Measurements from ENCODE around the gene TEAD3. TPM values are rescaled to one million over a fixed set of nuclear protein-coding genes. Genes with fewer than 3 reads are reported as not detected.

TEAD3 gene
- total and polyA plus RNA-seq, 10 of the 15 experiments (the other 5 are each of a cell fraction or from before 2014, with no cell fraction given), result 0.02 to 0.28 (median 0.18) TPM; not detected in 5

GRCh38 chr6:35475573-35475972 lies 21.3 kb downstream of the TEAD3 start:
- ChIA-PET RAD21 (ENCODE audit: unreplicated experiment) (no interaction called here), CTCF (interaction anchor here (0.5 kb wide), 1 partner anchor 1160 kb away, joined by 3 read pairs; no protein-coding TSS in a partner anchor), POLR2A (interaction anchor here (0.6 kb wide), 1 partner anchor 207 kb away, joined by 6 read pairs; no protein-coding TSS in a partner anchor), SMC1A (ENCODE audit: uncharacterized antibody, unreplicated experiment) (no interaction called here)
- WGBS (ENCODE audit: insufficient coverage, insufficient replicate concordance, low lambda C conversion rate, missing lambda C conversion rate), result 77% methylated on average over 4 of the region's 4 CpGs
- H4K20me1 ChIP-seq (ENCODE audit: control insufficient read depth, insufficient read depth), result no peaks in the 10 kb centered on the region
- H2AFZ ChIP-seq (ENCODE audit: control insufficient read depth, low read depth, low read length), result no peak overlapping the region
- H3K27me3 ChIP-seq (replicated peaks in 1 of 2; ENCODE audit: control insufficient read depth in 2 of 2, insufficient read depth in 2 of 2, low read length in 1 of 2), result no peaks in the 10 kb centered on the region; a peak in 1 of 4 replicates
- H3K4me3 ChIP-seq, result no peak overlapping the region
- no peaks in the 10 kb centered on the region for H3K4me1 ChIP-seq (ENCODE audit: control insufficient read depth, insufficient read depth, low read length)
- TF ChIP-seq SIX5 (IDR thresholded peaks at IDR 0.05; ENCODE audit: low read depth, low read length, severe bottlenecking) (no peak), HCFC1 (IDR thresholded peaks at IDR 0.05; ENCODE audit: low read length) (no peak), TBL1XR1 (IDR thresholded peaks at IDR 0.05; ENCODE audit: low read depth, low read length) (no peak), HDAC6 (IDR thresholded peaks at IDR 0.05; ENCODE audit: unreplicated experiment) (no peak)
- no peaks in the 10 kb centered on the region for H3K9me3 ChIP-seq (replicated peaks; ENCODE audit: control insufficient read depth, insufficient read depth, low read length)
- H3K27ac ChIP-seq (ENCODE audit: control insufficient read depth, insufficient read depth), result no peak overlapping the region
- no peak overlapping the region for H3K9ac ChIP-seq (ENCODE audit: control insufficient read depth, insufficient read depth, low read length)
- BruUV-seq (replicated peaks), result no TSS peak
- peaks cover 10% of the 10 kb centered on the region for H3K79me2 ChIP-seq (ENCODE audit: control insufficient read depth, insufficient read depth, low read length)
- intact Hi-C loops (cut with micrococcal nuclease; ENCODE audit: unreplicated experiment), result no loop called here
- in situ Hi-C loops (cut with MboI), result no loop called here
- no peak for FAIRE-seq
- DNase-seq (ENCODE audit: low read depth, low spot score), result no peak
- no peak overlapping the region for H3K4me2 ChIP-seq (ENCODE audit: control insufficient read depth, insufficient read depth)
- no peak for ATAC-seq
- H3K36me3 ChIP-seq (ENCODE audit: control insufficient read depth in 2 of 2, insufficient read depth in 2 of 2, low read length in 1 of 2), result peaks cover 10% of the 10 kb centered on the region in 2 experiments; a peak in 3 of 4 replicates

- BruUV-seq (replicated peaks), result no TSS peak
- 79% methylated on average over 20 of the region's 20 CpGs for WGBS (ENCODE audit: insufficient coverage, insufficient replicate concordance, low lambda C conversion rate, missing lambda C conversion rate)
- Histone ChIP-seq H3K79me2 (ENCODE audit: control insufficient read depth, insufficient read depth, low read length) (peaks cover 14% of the 10 kb centered on the region), H3K4me3 (no peak overlapping the region), H4K20me1 (ENCODE audit: control insufficient read depth, insufficient read depth) (peaks cover 3% of the 10 kb centered on the region; the same call in 1 of the 2 replicates), H3K36me3 (ENCODE audit: control insufficient read depth in 2 of 2, insufficient read depth in 2 of 2, low read length in 1 of 2) (peaks cover 14% of the 10 kb centered on the region in 2 experiments), H3K27ac (ENCODE audit: control insufficient read depth, insufficient read depth) (no peak overlapping the region), H3K9ac (ENCODE audit: control insufficient read depth, insufficient read depth, low read length) (no peak overlapping the region), H3K27me3 (replicated peaks in 1 of 2; ENCODE audit: control insufficient read depth in 2 of 2, insufficient read depth in 2 of 2, low read length in 1 of 2) (no peaks in the 10 kb centered on the region), H3K4me2 (ENCODE audit: control insufficient read depth, insufficient read depth) (no peak overlapping the region), H2AFZ (ENCODE audit: control insufficient read depth, low read depth, low read length) (no peak overlapping the region), H3K4me1 (ENCODE audit: control insufficient read depth, insufficient read depth, low read length) (no peaks in the 10 kb centered on the region), H3K9me3 (replicated peaks; ENCODE audit: control insufficient read depth, insufficient read depth, low read length) (no peaks in the 10 kb centered on the region)
- TF ChIP-seq, protein P1, sequence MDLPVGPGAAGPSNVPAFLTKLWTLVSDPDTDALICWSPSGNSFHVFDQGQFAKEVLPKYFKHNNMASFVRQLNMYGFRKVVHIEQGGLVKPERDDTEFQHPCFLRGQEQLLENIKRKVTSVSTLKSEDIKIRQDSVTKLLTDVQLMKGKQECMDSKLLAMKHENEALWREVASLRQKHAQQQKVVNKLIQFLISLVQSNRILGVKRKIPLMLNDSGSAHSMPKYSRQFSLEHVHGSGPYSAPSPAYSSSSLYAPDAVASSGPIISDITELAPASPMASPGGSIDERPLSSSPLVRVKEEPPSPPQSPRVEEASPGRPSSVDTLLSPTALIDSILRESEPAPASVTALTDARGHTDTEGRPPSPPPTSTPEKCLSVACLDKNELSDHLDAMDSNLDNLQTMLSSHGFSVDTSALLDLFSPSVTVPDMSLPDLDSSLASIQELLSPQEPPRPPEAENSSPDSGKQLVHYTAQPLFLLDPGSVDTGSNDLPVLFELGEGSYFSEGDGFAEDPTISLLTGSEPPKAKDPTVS (IDR thresholded peaks at IDR 0.05; ENCODE audit: low read depth, low read length), result no peak
- TF ChIP-seq TAF1 (IDR thresholded peaks at IDR 0.05; ENCODE audit: borderline replicate concordance, low read depth, low read length), result no peak
- no peak for TF ChIP-seq ZNF274 (IDR thresholded peaks at IDR 0.05; ENCODE audit: insufficient read depth, insufficient read length)
- no peak for TF ChIP-seq CREB1 (IDR thresholded peaks at IDR 0.05; ENCODE audit: low read depth)
- TF ChIP-seq, protein P2, sequence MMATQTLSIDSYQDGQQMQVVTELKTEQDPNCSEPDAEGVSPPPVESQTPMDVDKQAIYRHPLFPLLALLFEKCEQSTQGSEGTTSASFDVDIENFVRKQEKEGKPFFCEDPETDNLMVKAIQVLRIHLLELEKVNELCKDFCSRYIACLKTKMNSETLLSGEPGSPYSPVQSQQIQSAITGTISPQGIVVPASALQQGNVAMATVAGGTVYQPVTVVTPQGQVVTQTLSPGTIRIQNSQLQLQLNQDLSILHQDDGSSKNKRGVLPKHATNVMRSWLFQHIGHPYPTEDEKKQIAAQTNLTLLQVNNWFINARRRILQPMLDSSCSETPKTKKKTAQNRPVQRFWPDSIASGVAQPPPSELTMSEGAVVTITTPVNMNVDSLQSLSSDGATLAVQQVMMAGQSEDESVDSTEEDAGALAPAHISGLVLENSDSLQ (IDR thresholded peaks at IDR 0.05), result no peak
- no peak for TF ChIP-seq EED (IDR thresholded peaks at IDR 0.05; ENCODE audit: low read depth)
- TF ChIP-seq, protein P3, sequence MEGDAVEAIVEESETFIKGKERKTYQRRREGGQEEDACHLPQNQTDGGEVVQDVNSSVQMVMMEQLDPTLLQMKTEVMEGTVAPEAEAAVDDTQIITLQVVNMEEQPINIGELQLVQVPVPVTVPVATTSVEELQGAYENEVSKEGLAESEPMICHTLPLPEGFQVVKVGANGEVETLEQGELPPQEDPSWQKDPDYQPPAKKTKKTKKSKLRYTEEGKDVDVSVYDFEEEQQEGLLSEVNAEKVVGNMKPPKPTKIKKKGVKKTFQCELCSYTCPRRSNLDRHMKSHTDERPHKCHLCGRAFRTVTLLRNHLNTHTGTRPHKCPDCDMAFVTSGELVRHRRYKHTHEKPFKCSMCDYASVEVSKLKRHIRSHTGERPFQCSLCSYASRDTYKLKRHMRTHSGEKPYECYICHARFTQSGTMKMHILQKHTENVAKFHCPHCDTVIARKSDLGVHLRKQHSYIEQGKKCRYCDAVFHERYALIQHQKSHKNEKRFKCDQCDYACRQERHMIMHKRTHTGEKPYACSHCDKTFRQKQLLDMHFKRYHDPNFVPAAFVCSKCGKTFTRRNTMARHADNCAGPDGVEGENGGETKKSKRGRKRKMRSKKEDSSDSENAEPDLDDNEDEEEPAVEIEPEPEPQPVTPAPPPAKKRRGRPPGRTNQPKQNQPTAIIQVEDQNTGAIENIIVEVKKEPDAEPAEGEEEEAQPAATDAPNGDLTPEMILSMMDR (IDR thresholded peaks at IDR 0.05 in 2 of 3, conservative IDR thresholded peaks at IDR 0.05 in 1 of 3; ENCODE audit: control insufficient read depth in 2 of 3, extremely low read depth in 1 of 3, insufficient read depth in 1 of 3, low read depth in 3 of 3, low read length in 3 of 3), result no peak
- ChIA-PET POLR2A (no interaction called here), RAD21 (ENCODE audit: unreplicated experiment) (no interaction called here), SMC1A (ENCODE audit: uncharacterized antibody, unreplicated experiment) (no interaction called here), CTCF (no interaction called here)
- FAIRE-seq (no peak), ATAC-seq (no peak), DNase-seq (ENCODE audit: low read depth, low spot score) (no peak)
- in situ Hi-C loops (cut with MboI), result no loop called here
- intact Hi-C loops (cut with micrococcal nuclease; ENCODE audit: unreplicated experiment), result no loop called here
Observed at GRCh38 chr6:35474942-35475570, 21.8 kb downstream of the TEAD3 start.

All from GM12878 (cell line).